ENCODE data around the gene KDELR1.

KDELR1 gene

DNA sequence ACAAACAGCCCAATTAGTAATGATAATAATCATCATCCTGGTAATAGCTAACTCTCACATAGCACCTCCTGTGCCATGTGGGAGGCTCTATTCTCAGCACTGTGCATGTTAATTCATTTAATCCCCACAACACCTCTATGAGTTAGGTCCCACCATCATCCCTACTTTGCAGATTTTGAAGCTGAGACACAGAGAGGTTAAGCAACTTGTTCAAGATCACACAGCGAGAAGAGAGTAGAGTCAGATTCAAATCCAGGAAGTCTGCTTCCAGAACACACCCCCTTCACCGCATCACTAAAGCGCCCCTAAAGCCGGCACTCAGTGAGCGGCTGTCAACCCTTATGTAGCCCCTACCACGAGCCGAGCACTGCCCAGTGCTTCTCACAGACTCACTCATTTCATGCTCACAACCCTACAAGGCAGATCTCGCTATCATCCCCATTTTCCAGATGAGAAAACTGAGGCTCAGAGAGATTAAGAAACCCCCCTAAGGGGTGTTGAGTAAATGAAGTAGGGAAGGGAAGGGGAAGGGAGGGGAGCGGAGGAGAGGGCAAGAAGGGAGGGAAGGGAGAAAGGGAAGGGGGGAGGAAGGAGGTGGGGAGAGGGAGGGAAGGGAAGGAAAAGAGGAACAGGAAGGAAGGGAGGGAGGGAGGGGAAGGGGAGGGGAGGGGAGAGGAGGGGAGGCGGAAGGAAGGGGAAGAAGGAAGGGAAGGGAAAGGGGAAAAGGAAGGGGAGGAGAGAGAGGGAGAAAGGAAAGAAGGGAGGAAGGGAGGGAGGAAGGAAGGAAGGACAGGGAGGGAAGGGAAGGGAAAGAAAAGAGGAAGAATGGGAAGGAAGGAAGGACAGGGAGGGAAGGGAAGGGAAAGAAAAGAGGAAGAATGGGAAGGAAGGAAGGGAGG lies 49.6 kb downstream of the KDELR1 start:
- no peak for DNase-seq

DNA sequence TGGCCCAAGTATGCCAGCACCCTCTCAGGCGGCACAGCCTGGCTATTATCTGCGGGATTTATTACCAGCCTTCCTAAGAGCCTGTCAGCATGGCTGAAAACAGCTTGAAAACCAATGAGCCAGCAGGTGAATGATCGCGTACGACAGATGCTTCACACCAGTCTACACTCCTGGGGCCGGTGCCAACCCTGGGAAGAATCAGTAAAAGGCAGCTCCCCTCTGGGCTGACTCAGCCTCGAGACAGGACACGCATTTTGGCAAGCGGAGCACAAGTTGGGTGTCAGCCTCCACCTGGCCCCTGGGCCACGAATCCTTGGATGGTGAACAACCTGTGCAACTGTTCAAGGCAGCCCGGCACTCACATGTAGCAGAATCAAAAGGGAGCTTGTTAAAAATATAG lies 50.4 kb downstream of the KDELR1 start:
- DNase-seq, result peak; percentile 76

DNA sequence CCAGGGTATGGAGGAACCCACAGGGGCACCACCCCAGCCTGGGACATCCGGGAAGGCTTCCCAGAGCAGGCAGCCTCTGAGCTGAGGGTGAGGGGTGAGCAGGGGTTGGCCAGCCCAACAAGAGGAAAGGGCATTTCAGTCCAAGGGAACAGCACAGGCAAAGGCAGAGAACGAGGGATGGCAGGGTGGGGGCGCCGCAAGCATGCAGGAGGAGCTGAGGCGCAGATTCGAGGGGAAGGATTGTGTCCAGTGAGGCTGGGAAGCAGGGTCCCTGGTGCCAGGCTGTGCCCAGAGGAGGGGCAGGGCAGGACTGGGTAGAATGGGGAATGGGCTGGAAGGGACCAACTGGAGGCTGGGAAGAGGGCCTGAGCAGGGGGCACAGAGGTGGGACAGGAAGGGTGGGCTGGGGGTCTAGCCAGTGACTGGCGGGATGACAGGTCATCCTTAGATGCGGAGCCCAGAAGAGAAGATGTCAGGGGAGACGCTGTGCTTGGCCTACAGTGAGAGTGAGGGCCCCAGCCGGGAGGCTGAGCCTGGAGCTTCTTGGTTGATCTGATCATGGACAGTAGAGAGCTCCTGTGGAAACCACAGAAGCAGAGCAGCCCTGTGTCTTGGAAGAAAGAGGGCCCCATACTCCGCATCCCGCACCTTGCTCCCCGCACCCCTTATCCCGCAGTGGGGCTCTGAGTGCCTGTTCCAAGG lies 52.4 kb downstream of the KDELR1 start:
- DNase-seq, result no peak

DNA sequence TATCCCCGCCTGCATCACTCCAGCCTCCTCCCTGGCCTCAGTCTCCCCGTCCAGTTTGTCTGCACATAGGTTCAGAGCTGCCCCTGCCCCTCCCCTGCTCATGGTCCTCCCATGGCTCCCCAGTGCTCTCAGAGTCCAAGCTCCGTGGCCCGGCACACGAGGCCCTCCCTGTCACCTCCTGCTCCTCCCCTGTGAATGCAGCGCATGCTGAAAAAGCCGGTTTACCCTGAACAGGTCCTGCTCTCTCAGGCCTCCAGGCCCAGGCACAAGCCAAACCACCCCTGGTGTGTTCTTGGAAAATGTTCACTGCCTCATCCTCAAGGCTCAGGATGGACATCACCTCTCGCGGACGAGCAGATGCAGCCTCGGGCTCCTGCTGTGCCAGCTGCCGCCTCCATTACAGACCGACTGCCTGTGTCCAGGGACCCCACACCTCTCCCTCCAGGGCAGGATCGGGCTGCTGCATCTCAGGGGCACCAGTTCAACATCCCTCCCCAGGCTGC lies 53.0 kb downstream of the KDELR1 start:
- no peak for DNase-seq

DNA sequence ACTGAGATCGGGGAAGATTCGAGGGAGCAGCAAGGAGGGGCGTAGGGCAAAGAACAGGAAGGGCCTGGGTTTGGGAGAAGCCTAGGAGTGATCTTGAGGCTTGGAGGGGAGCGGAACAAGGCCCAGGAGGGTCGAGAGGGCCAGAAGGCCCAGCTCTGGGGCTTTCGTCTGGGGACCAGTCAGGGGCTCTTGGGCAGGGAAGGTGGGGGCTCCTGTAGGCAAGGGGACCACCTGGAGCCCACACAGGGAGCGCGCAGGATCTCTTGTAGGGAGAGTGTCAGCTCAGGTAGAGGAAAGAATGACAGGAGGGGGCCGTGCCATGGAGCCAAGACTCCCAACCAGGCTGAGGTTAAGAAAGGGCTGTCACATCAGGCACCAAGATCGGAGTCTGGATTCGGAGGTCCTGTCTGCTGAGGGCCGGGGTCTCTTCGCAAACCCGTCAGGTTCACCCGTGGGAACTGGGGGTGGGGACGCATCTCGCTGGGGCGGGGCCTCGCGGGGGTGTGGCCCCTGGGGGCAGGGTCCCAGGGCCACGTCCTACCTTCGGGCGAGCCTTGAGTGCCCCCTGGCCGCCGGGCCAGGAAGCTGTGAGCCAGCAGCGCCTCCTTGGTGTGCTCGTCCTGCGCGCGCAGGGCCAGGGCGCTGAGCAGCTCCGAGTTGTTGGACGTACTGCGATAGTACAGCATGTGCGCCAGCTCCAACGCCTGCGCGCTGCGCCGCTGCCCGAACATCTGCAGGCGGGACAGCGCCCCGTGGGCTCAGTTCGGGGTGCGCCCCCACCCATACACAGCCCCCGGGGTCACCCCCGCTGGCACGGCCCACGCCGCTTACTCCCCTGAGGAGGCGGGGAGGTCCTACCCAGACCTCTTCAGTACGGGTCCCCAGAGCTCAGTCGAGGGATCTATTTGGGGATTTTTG lies 57.6 kb downstream of the KDELR1 start:
- peak; percentile 81 for DNase-seq

DNA sequence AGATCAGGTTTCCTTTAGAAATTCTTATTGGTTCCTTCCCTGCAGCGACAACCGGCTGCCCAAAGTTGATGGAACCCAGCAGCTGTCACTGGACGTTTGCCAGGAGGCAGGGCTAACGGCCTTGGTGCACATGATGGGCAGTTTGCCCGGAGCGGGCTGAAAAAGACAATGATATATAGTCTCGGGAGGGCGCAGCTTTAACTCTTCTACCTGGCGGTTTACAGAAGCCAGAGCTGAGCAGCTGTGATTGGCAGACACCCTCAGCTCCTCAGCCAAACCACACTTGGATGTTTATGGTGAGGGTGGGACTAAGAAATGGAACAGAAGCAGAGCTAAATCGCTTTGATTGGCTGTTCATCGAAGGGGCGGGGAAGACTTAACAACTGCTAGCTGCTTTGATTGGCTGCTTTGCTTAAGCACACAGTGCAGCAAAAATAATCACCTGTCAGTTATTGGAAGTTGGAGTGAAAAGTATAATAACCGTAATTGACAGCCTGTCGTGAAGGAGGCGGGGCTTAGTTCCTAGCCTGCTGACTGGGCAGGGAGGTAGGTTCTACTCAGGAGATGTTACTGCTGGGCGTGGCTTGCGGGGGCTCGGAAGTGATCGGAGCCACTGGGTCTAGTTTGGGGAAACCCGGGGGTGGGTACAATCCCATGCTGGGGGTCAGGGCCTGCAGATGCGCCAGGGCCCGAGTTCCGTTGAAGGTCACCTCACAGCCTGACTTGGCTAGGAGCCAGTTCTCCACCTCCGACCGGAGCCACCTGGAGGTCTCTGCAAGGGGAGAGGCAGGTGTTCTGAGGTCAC lies 58.5 kb downstream of the KDELR1 start:
- DNase-seq, result peak; percentile 94
